Heart left ventricle (tissue), 16 donors: ENCODE data around the gene ST8SIA5. TPM values are rescaled to one million over a fixed set of nuclear protein-coding genes. Genes with fewer than 3 reads are reported as not detected.

Source experiments
- ATAC-seq, 4 donors: fragments of 200-7000 bp; cut with Tn5 transposase; one replicate each; pipeline ENCODE4 v1.9.1; 2020 to 2022; ENCODE audit warnings: moderate library complexity in 4 of 4, mild to moderate bottlenecking in 3 of 4, moderate number of reproducible peaks in 1 of 4
- DNase-seq, 5 donors: peaks; one replicate each; pipeline ENCODE4 v3.0.0-alpha.2; 2020
- H3K27ac ChIP-seq, 12 donors: fragments of 200-600 bp; sonication (generic) in 4 of 12; one replicate each; pipeline versions ENCODE4 v1.5.0 to v1.8.0; 2016 to 2022; ENCODE audit warnings: mild to moderate bottlenecking in 2 of 12
- H3K27me3 ChIP-seq, 9 donors: fragments of 200-600 bp; sonication (generic) in 2 of 9; one replicate each; pipeline versions ENCODE4 v1.5.1 to v1.8.0; 2016 to 2022; ENCODE audit warnings: mild to moderate bottlenecking in 3 of 9
- H3K36me3 ChIP-seq, 9 donors: fragments of 200-600 bp; sonication (generic) in 2 of 9; one replicate each; pipeline versions ENCODE4 v1.5.0 to v1.8.0; 2018 to 2022; ENCODE audit warnings: mild to moderate bottlenecking in 2 of 9
- H3K4me1 ChIP-seq, 12 donors: fragments of 200-600 bp; sonication (generic) in 4 of 12; one replicate each; pipeline versions ENCODE4 v1.5.0 to v1.8.0; 2016 to 2022; ENCODE audit warnings: mild to moderate bottlenecking in 3 of 12
- H3K4me3 ChIP-seq, 12 donors: fragments of 200-600 bp; sonication (generic) in 4 of 12; one replicate each; pipeline versions ENCODE4 v1.5.0 to v1.8.0; 2017 to 2022; ENCODE audit warnings: mild to moderate bottlenecking in 9 of 12, moderate library complexity in 4 of 12
- H3K9me3 ChIP-seq, 12 donors: fragments of 200-600 bp; sonication (generic) in 4 of 12; one replicate each; pipeline versions ENCODE4 v1.5.0 to v1.8.0; 2016 to 2022; ENCODE audit warnings: mild to moderate bottlenecking in 1 of 12
- POLR2A ChIP-seq, 2 donors: fragments of 450-650 bp; IDR thresholded peaks; one replicate each; pipeline ENCODE4 v1.6.1; 2017; ENCODE audit warnings: antibody characterized with exemption in 2 of 2, mild to moderate bottlenecking in 2 of 2, moderate library complexity in 2 of 2
- WGBS, 4 donors: extraction: QIAGEN DNeasy Blood & Tissue Kit in 2 of 4; methylation state at CpG; one replicate each; pipeline versions ENCODE4 v1.1.5 to v1.1.7; 2013 to 2018; 5-methylcytosine and 5-hydroxymethylcytosine counted together
- intact Hi-C, 10 donors: fragments of 100-400 bp; cut with DNase I; formaldehyde crosslinking; loops; one replicate each; pipeline versions ENCODE4 v1.11.1 to v1.14.2; 2022
- polyA plus RNA-seq, 2 donors: library from polyadenylated mRNA; stranded (reverse); fragments of 200-250 nt; gene quantifications; one replicate each; pipeline ENCODE4 v1.2.3, GENCODE V29; 2013
- total RNA-seq, 9 donors: library from RNA; depleted of rRNA in 2 of 9; stranded (reverse); fragments of >200 nt in 2 of 9; fragmentation: NEBNext Ultra II Directional in 3 of 9; extraction: Animal tissue kit (Norgen Biotek cat#: 25700) in 3 of 9; gene quantifications; one replicate each; pipeline versions ENCODE4 v1.1.0 to v1.2.4, GENCODE V29; 2016 to 2023
- TF ChIP-seq, protein P1 (sequence below), 12 donors: fragments of 200-600 bp; sonication (generic) in 4 of 12; IDR thresholded peaks; one replicate each; pipeline versions ENCODE4 v1.5.0 to v1.8.0; 2018 to 2022; ENCODE audit warnings: antibody characterized with exemption in 12 of 12, mild to moderate bottlenecking in 5 of 12
- donor health status: ischemic (EF 13 %, LVEDD 7.1; RV severe dilation, severe dysfunction).
- donor health status: healthy with polysubstance abuse.
- donor health status: DM: no; HTN: yes; CAD: no.
- donor health status: DM: no; HTN: no; CAD: no.
- donor health status: ischemic (EF 25% LVEDD 6.9; RV normal size, moderate dysfunction).
- donor health status: ischemic (EF 25% LVEDD 5.7; RV mildly dilated, moderate dysfunction).
- donor health status: healthy.
- donor health status: DM: yes; HTN: yes; CAD: no.
- donor health status: ischemic (EF 35%, LVEDD 5.7; RV mildly dilated, moderate dysfunction).
- donor health status: nonischemic (EF 11% LVEDD 7.7; RV severe dilation, severe dysfunction).
- donor health status: DM: yes; HTN: yes; CAD: no.
- donor health status: PGD.
- donor health status: ischemic (EF 29% LVEDD 5.4; RV normal size, mild dysfunction).
- donor health status: nonischemic (EF 23%, LVEDD 6.1; RV moderate dilation, normal function).

The ST8SIA5 gene
- total and polyA plus RNA-seq, 11 donors, result 3.8 to 24.4 (median 6.8) TPM

DNA sequence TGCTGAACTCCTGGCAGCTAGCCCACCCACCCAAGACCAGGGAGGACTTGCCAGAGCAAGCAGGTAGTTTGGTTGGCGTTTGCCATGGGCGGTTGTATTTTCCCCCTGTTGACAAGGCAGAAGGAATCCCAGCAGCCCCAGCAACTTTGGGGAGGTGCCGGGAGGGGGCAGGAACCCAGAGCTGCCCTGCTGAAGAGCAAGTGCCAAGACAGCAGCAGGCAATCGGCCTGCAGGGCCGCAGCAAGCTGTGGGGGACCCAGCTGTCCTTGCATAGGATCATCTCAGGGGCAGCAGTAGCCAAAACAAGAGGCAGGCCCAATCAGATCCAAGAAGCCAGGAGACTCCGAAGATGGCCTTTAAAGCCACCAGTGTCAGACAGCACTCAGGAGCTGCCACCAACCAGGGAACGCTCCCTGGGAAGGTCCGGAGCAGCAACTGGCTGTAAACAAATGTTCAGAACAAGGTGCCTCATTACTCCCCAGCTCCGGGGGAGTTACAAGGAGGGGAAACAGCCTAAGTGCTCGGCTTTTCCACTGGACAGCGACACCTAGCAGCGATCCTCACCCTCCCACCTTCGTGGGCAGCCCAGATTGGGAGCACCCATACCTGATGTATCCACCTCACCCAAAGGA lies 2.1 kb downstream of the ST8SIA5 start:
- WGBS, 4 donors, result 28 to 38% (median 33%) methylated on average over 9 to 13 of the region's 13 CpGs
- Histone ChIP-seq H3K4me3 (peak overlapping the region in 5 of 12 donors; percentile 7 to 68 (median 53)), H3K27ac (peak overlapping the region in 8 of 12 donors; percentile 32 to 90 (median 46)), H3K27me3 (peaks cover 0 to 40% (median 18%) of the 10 kb centered on the region in 9 donors), H3K9me3 (no peaks in the 10 kb centered on the region), H3K4me1 (peaks cover 0 to 35% (median 10%) of the 10 kb centered on the region in 12 donors), H3K36me3 (no peaks in the 10 kb centered on the region)
- peak; percentile 7 to 44 (median 30) for ATAC-seq
- intact Hi-C loops, result loop anchor here in 4 of 10 donors (5.0 to 10.0 kb wide), 4 partner anchors 42 to 77 kb away; no protein-coding TSS in a partner anchor
- TF ChIP-seq POLR2A (IDR thresholded peaks at IDR 0.05), result no peak
- TF ChIP-seq, protein P1, sequence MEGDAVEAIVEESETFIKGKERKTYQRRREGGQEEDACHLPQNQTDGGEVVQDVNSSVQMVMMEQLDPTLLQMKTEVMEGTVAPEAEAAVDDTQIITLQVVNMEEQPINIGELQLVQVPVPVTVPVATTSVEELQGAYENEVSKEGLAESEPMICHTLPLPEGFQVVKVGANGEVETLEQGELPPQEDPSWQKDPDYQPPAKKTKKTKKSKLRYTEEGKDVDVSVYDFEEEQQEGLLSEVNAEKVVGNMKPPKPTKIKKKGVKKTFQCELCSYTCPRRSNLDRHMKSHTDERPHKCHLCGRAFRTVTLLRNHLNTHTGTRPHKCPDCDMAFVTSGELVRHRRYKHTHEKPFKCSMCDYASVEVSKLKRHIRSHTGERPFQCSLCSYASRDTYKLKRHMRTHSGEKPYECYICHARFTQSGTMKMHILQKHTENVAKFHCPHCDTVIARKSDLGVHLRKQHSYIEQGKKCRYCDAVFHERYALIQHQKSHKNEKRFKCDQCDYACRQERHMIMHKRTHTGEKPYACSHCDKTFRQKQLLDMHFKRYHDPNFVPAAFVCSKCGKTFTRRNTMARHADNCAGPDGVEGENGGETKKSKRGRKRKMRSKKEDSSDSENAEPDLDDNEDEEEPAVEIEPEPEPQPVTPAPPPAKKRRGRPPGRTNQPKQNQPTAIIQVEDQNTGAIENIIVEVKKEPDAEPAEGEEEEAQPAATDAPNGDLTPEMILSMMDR (IDR thresholded peaks at IDR 0.05), result peak in 8 of 12 donors; percentile 8 to 46 (median 24)
- peak in 2 of 5 donors; percentile 34 to 41 for DNase-seq

DNA sequence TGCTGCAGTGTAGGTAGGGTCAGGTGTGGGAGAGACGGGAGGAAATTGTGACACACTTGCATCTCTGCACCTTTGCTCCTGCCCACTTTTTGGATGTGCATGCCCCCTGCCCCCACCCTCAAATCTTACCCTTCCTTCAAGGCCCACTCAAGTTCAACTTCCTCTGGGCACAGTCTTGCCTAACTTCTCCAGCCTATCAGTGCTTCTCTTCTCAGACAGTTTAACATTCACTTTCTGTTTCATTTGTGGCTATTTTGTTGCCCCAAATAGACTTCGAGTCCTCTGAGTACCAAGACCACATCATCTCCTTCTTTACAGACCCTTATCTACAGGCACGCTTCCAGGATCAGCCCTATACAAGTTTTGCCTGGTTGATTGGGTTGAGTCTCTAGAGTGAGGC lies 2.7 kb downstream of the ST8SIA5 start:
- H3K9me3 ChIP-seq, result no peaks in the 10 kb centered on the region
- TF ChIP-seq, protein P1 (IDR thresholded peaks at IDR 0.05), result no peak
- no peak for TF ChIP-seq POLR2A (IDR thresholded peaks at IDR 0.05)
- 58 to 69% (median 67%) methylated on average over 3 of the region's 3 CpGs for WGBS, 4 donors
- intact Hi-C loops, result loop anchor here in 1 of 10 donors (10.0 kb wide), 1 partner anchor 59 kb away; no protein-coding TSS in a partner anchor
- H3K4me3 ChIP-seq, result no peak overlapping the region
- H3K36me3 ChIP-seq, result no peaks in the 10 kb centered on the region
- peaks cover 0 to 34% (median 17%) of the 10 kb centered on the region in 9 donors for H3K27me3 ChIP-seq
- H3K4me1 ChIP-seq, result peaks cover 0 to 34% (median 10%) of the 10 kb centered on the region in 12 donors
- ATAC-seq (no peak), DNase-seq (no peak)
- peak overlapping the region in 3 of 12 donors; percentile 43 to 89 (median 43) for H3K27ac ChIP-seq

DNA sequence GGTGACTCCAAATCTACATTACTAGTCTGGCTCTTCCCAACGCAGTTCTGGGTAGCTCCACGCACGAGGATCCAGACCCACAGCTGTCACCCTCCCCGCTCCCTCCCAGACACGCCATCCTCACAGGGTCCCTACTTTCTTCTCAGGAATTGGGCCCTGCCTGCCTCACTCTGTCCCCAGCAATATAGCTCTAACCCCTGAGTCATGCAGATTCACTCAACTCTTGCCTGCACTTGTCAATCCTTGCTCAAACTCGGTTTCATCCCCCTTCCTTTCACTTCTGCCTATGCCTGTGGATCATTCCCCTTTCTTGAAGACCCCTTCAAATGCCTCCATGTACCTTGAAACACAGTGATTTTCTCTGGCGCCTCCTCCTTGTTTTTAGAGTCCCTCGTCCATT lies 5.0 kb downstream of the ST8SIA5 start:
- DNase-seq (no peak), ATAC-seq (no peak)
- Histone ChIP-seq H3K4me1 (peaks cover 0 to 24% (median 5%) of the 10 kb centered on the region in 12 donors), H3K9me3 (no peaks in the 10 kb centered on the region), H3K27me3 (peaks cover 0 to 18% (median 7%) of the 10 kb centered on the region in 9 donors), H3K27ac (no peak overlapping the region), H3K4me3 (no peak overlapping the region), H3K36me3 (no peaks in the 10 kb centered on the region)
- 88 to 91% (median 89%) methylated on average over 8 of the region's 8 CpGs for WGBS, 4 donors
- TF ChIP-seq, protein P1 (IDR thresholded peaks at IDR 0.05), result no peak
- TF ChIP-seq POLR2A (IDR thresholded peaks at IDR 0.05), result no peak
- intact Hi-C loops, result loop anchor here in 1 of 10 donors (10.0 kb wide), 1 partner anchor 57 kb away; no protein-coding TSS in a partner anchor

DNA sequence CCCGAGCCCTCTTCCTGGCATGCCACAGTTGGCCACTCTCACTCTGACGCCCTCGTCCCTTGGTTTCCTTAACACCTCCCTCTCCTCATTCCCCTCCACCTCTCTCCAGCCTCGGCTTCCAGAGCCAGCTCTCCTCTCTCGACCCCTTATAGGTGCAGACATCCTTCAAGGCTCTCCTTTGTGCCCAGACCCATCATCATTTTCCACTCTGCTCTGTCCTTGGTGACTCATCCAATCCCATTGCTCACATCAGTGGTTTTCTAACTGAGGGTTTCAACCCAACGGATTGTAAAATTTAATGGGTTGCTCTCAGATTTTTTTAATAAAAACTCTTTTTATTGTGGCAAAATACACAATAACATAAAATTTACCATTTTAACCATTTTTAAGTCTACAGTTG lies 6.2 kb downstream of the ST8SIA5 start:
- TF ChIP-seq, protein P1 (IDR thresholded peaks at IDR 0.05), result no peak
- TF ChIP-seq POLR2A (IDR thresholded peaks at IDR 0.05), result no peak
- Histone ChIP-seq H3K27ac (no peak overlapping the region), H3K27me3 (peaks cover 0 to 8% (median 0%) of the 10 kb centered on the region in 9 donors), H3K36me3 (no peaks in the 10 kb centered on the region), H3K9me3 (peaks cover 0 to 3% (median 0%) of the 10 kb centered on the region in 12 donors), H3K4me3 (no peak overlapping the region), H3K4me1 (peaks cover 0 to 12% (median 1%) of the 10 kb centered on the region in 12 donors)
- no peak for ATAC-seq
- no peak for DNase-seq
- intact Hi-C loops, result loop anchor here in 1 of 10 donors (10.0 kb wide), 1 partner anchor 56 kb away; no protein-coding TSS in a partner anchor
- WGBS, 4 donors, result 72 to 80% (median 77%) methylated on average over 6 of the region's 6 CpGs
